ENCODE measurements around the gene EGFR.

Gene EGFR

GRCh38 chr7:55081472-55082227 lies 62.8 kb downstream of the EGFR start:
- no peak for DNase-seq (ENCODE audit: low read depth in 2 of 2)

- DNase-seq (ENCODE audit: low read depth in 2 of 2): no peak
Observed at GRCh38 chr7:55082228-55082603, 63.4 kb downstream of the EGFR start.

- no peak for DNase-seq (ENCODE audit: low read depth in 2 of 2)
Observed at GRCh38 chr7:55083206-55083605, 64.4 kb downstream of the EGFR start.

- DNase-seq (ENCODE audit: low read depth in 2 of 2): no peak
Observed at GRCh38 chr7:55084307-55084706, 65.5 kb downstream of the EGFR start.

GRCh38 chr7:55085511-55086412 lies 66.9 kb downstream of the EGFR start:
- no peak for DNase-seq (ENCODE audit: low read depth in 2 of 2)

- no peak for DNase-seq (ENCODE audit: low read depth in 2 of 2)
Observed at GRCh38 chr7:55086413-55087201, 67.8 kb downstream of the EGFR start.

- DNase-seq (ENCODE audit: low read depth in 2 of 2): no peak
Observed at GRCh38 chr7:55087521-55087961, 68.7 kb downstream of the EGFR start.

GRCh38 chr7:55088107-55088506 lies 69.3 kb downstream of the EGFR start:
- DNase-seq (ENCODE audit: low read depth in 2 of 2): no peak

GRCh38 chr7:55088620-55089019 lies 69.8 kb downstream of the EGFR start:
- no peak for DNase-seq (ENCODE audit: low read depth in 2 of 2)

GRCh38 chr7:55092186-55092974 lies 73.6 kb downstream of the EGFR start:
- DNase-seq (ENCODE audit: low read depth in 2 of 2): no peak

- DNase-seq (ENCODE audit: low read depth in 2 of 2): no peak
Observed at GRCh38 chr7:55092975-55093373, 74.2 kb downstream of the EGFR start.

GRCh38 chr7:55093674-55094073 lies 74.9 kb downstream of the EGFR start:
- DNase-seq (ENCODE audit: low read depth in 2 of 2): no peak

GRCh38 chr7:55094092-55094690 lies 75.4 kb downstream of the EGFR start:
- no peak for DNase-seq (ENCODE audit: low read depth in 2 of 2)

GRCh38 chr7:55095672-55096071 lies 76.9 kb downstream of the EGFR start:
- DNase-seq (ENCODE audit: low read depth in 2 of 2): no peak

- no peak for DNase-seq (ENCODE audit: low read depth in 2 of 2)
Observed at GRCh38 chr7:55096323-55096722, 77.5 kb downstream of the EGFR start.

- no peak for DNase-seq (ENCODE audit: low read depth in 2 of 2)
Observed at GRCh38 chr7:55097100-55097499, 78.3 kb downstream of the EGFR start.

GRCh38 chr7:55099066-55099820 lies 80.4 kb downstream of the EGFR start:
- no peak for DNase-seq (ENCODE audit: low read depth in 2 of 2)

GRCh38 chr7:55099821-55100543 lies 81.2 kb downstream of the EGFR start:
- DNase-seq (ENCODE audit: low read depth in 2 of 2): no peak

GRCh38 chr7:55100544-55101327 lies 81.9 kb downstream of the EGFR start:
- no peak for DNase-seq (ENCODE audit: low read depth in 2 of 2)

Data from stimulated activated CD4-positive, alpha-beta T cell treated with anti-CD3 and anti-CD28 coated beads, Interleukin-1b, Interleukin-23, amount 100 ng/mL, for 4 hours (primary cell).